Panc1 (cell line): ENCODE measurements around the gene RFX1.

ENCODE experiments used
- POLR2AphosphoS5 ChIP-seq: IDR thresholded peaks from 2 replicates; pipeline ENCODE4 v1.6.1; 2012; ENCODE audit warnings: mild to moderate bottlenecking, low read depth, low read length, moderate library complexity
- TF ChIP-seq, protein P1 (sequence below): fragments of 450-650 bp; IDR thresholded peaks from 2 replicates; pipeline ENCODE4 v1.5.1; 2017; ENCODE audit warnings: mild to moderate bottlenecking

DNA sequence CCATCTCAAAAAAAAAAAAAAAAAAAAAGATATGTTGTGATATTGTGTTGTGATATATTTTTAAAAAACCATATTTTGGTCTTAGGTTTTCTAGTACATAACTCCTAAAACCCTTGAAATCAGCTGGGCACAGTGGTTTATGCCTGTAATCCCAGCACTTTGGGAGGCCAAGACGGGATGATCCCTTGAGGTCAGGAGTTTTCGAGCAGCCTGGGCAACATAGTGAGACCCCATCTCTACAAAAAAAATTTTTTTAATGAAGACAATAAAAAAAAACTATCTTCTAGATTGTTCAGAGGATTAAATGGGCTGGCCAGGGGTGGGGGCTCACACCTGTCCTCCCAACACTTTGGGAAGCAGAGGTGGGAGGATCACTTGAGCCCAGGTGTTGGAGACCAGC lies 55.1 kb downstream of the RFX1 start:
- TF ChIP-seq, protein P1, sequence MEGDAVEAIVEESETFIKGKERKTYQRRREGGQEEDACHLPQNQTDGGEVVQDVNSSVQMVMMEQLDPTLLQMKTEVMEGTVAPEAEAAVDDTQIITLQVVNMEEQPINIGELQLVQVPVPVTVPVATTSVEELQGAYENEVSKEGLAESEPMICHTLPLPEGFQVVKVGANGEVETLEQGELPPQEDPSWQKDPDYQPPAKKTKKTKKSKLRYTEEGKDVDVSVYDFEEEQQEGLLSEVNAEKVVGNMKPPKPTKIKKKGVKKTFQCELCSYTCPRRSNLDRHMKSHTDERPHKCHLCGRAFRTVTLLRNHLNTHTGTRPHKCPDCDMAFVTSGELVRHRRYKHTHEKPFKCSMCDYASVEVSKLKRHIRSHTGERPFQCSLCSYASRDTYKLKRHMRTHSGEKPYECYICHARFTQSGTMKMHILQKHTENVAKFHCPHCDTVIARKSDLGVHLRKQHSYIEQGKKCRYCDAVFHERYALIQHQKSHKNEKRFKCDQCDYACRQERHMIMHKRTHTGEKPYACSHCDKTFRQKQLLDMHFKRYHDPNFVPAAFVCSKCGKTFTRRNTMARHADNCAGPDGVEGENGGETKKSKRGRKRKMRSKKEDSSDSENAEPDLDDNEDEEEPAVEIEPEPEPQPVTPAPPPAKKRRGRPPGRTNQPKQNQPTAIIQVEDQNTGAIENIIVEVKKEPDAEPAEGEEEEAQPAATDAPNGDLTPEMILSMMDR: no peak
- no peak for TF ChIP-seq POLR2AphosphoS5
